Effector CD4-positive, alpha-beta T cell (primary cell): ENCODE data around the gene ARHGAP24.
"Not testable (repeated sequence)": the region's sequence is repeated elsewhere in the genome, so short reads cannot be mapped to it uniquely, and the experiment has no call there.

Experiments used
- DNase-seq: peaks from one replicate; pipeline ENCODE4 v3.0.0-alpha.2; 2020

ARHGAP24 gene

GRCh38 chr4:85970535-85970934 lies 495.6 kb downstream of the ARHGAP24 start:
- no peak for DNase-seq

DNA sequence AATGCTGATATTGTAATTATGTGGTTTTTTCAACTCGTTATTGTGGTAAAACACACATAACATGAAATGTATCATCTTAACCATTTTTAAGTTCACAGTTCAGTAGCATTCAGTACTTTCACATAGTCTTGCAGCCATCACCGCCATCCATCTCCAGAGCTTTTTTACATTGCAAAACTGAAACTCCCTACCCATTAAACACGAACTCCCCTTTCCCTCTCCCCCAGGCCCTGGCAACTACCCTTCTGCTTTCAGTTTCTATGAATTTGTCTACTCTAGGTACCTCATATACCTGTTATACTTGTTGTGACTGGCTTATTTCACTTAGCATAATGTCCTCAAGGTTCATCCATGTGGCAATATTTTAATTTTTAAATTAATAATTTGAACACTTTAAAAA lies 504.3 kb downstream of the ARHGAP24 start:
- no peak for DNase-seq

DNA sequence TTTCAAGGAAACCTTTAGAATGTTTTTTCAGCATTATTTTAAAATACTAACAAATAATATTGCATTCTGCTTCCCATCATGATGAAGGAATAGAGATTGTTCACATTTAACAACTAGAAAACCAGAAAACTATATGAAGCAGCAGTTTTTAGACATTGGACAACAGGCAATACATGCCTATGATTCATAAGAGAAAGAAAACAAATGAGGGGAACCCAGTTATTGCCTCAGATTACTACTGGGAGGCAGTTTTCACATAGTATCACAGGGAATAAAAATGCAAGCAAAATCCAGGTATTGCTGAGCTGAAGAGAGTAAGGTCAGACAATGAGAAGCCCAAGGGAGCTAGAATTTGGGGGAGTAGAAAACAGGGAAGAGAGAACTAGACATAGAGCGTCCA lies 511.3 kb downstream of the ARHGAP24 start:
- DNase-seq: no peak

GRCh38 chr4:85993641-85994040 lies 518.7 kb downstream of the ARHGAP24 start:
- no peak for DNase-seq

DNA sequence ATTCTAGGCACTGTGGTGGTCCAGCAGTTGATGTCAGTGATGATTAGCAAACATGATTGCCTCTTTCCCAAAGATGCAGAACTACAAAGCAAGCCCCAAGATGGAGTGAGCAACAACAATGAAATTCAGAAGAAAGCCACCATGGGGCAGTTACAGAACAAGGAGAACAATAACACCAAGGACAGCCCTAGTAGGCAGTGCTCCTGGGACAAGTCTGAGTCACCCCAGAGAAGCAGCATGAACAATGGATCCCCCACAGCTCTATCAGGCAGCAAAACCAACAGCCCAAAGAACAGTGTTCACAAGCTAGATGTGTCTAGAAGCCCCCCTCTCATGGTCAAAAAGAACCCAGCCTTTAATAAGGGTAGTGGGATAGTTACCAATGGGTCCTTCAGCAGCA lies 519.6 kb downstream of the ARHGAP24 start:
- no peak for DNase-seq

GRCh38 chr4:85995361-85995760 lies 520.4 kb downstream of the ARHGAP24 start:
- no peak for DNase-seq

DNA sequence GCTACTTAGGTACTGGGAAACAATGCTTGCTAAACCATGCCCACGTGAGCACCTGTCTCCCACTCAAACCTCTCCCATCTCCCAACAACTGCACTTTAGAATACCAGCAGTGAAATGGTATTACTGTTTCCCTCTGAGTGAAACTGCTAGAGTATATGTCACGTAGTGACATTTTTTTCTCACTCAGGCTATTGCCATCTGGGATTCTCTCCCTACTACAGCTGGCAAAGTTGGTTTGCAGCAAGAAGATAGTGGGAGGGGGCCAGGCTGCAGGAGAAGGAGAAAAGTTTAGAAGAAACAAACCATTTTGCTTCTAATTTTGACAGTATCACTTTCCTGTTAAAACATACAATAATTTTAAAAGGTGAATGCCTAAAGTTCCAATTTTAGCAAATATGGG lies 526.6 kb downstream of the ARHGAP24 start:
- DNase-seq: no peak

DNA sequence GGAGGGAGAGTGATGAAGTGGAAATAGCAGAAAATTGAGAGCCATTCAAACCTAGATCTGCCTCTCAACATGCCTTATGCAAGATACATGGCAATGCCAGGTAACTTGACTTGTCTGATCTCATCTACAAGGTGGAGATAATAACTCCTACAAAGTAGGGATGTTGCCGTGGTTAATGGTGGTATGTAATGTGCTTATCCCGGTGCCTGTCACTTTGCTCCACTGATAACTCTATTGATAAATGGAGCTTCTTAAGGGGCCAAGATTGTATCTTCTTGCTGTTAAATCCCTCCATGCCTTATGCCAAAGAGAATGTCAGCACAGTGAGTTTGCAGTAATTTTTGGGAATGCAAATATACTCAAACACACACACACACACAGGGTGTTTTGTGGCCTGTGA lies 529.1 kb downstream of the ARHGAP24 start:
- DNase-seq: no peak

- no peak for DNase-seq
These were observed 531.1 kb downstream of the ARHGAP24 start for GRCh38 chr4:86006057-86006456.

DNA sequence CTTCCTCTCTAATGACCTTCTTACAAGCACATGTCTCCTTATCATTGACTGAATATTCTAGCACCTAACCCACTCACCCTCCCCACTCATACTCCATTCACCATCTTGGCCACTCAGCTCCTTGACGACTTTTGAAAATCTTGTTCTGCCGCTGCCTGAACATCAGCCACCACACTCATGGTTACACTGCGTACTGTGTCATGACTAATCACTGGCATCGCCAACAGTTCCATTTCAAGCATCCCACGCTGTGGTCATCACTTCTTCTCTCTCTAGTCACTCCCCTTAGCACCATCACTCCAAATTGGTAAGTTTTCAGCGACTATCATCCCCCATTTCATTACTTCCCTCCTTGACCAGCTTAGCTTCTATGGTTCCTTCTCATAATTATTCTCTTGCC lies 532.1 kb downstream of the ARHGAP24 start:
- DNase-seq: no peak

DNA sequence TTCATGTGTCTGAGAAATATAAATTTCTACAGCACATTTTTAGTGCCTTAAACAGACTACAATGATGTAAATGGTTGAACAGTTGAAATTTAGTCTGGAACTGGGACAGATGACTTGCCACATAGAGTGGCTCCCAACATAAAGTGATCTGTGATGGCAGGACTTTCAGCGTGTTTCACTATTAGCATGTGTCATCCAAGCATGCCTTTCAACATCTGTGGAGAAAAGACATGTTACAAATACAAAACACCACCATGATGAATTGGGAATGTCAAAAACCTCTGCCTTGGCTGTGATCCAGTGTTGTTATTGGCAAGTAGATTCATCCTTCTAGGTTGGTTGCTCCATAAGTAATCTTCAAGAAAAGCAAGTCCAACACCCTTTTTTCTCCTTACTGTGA lies 536.2 kb downstream of the ARHGAP24 start:
- no peak for DNase-seq

GRCh38 chr4:86013621-86014020 lies 538.7 kb downstream of the ARHGAP24 start:
- DNase-seq: no peak

DNA sequence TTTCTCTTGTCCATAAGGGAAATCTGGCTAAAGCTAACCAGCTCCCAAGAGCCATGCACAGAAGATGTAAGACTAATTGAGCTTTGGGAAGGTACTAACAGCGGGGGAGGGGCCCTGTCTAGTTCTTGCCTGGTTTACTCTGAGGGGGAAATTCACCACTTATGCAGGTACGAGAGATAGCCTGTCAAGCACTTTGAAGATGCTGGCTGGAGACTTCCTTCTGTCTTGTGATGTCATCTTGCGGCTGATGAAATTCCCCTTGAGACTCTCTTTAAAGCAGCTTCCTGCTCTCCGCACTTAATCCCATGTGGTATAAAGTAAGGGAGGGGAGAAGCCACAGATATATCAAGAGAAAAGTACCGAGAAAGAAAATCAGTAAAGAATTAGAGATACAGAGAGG lies 539.6 kb downstream of the ARHGAP24 start:
- no peak for DNase-seq

DNA sequence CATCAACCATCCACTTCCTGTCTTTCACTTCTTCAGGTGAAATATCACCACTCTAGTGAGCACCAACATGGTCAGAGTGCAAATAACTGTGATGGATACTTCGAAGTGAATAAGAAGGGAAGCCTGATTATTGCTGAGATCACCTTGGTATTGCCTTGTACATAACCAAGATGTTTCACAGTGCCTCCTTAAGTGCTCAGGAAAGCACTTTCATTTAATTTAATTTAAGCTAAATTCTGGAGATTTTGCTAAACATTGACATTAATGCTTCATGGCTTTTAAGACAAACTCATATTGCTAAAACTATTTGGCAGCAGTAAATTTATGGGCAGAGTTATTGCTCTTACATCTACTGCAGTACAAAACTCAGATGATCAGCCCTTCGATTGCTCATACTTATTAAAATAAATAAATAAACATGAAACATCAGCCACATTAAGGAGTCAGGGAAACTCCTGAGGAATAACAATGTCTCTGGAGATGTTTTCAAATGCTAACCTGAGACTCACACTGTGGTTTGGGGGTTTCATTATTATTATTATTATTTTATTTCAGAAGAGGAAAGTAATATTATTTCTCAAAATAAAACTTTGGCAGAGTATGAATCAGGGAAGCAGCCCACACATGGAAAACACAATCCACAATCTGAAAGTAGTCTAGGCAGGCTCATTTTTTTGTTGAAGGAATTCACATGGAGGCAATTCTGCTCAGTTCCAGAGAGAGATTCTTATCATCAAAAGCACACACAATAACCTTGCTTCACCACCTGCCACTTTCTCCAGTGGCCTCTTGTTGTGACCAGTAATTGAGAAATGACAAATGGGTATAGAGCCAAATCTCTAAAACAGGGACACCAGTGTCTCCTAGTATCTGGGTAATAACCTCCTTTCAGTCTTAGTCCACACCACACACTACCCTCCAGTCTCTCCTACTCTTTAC lies 540.7 kb downstream of the ARHGAP24 start:
- DNase-seq: no peak

DNA sequence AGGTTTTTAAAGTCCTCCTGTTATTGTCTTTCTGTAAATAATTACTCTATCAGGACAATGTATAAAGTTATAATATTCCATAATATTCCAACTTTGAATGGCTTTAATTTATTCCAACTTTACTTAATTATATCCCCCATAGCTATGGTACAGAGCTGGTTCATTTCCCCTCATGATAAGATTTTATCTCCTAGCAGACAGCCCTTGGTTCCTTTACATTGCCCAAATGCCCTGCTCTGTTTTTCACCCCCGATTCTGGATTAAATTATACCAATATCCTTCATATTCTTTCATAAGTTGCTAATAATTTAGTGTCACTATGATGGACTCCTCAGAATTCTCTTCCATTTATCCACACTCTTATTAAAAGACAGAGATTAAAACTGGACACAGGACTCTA lies 544.4 kb downstream of the ARHGAP24 start:
- DNase-seq: no peak

- DNase-seq: no peak
These were observed 545.0 kb downstream of the ARHGAP24 start for GRCh38 chr4:86019906-86020305.

GRCh38 chr4:86021671-86022070 lies 546.7 kb downstream of the ARHGAP24 start:
- DNase-seq: not testable (repeated sequence)

DNA sequence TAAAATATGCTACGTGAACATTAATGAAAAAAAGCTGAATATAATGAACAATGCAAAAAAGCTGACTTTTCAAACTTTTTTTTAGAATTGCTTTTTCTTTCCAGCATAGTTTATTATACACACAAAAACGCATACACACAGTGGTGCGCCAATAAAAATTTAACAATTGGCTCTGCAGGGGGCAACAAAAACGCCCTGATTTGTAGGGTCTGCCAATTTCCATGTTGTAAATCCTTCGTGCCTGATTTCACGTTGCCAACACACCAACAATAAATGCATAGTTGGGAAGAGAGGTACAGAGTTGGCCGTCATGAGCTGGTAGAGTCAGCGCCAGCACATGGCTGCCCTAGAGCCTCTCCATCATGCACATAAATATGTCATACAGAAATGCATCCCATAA lies 551.8 kb downstream of the ARHGAP24 start:
- no peak for DNase-seq

GRCh38 chr4:86031927-86032326 lies 557.0 kb downstream of the ARHGAP24 start:
- no peak for DNase-seq

- no peak for DNase-seq
These were observed 557.6 kb downstream of the ARHGAP24 start for GRCh38 chr4:86032476-86033022.

GRCh38 chr4:86033171-86033570 lies 558.2 kb downstream of the ARHGAP24 start:
- no peak for DNase-seq

- no peak for DNase-seq
These were observed 559.7 kb downstream of the ARHGAP24 start for GRCh38 chr4:86034616-86035015.

GRCh38 chr4:86035688-86036087 lies 560.7 kb downstream of the ARHGAP24 start:
- DNase-seq: no peak

- DNase-seq: no peak
These were observed 561.8 kb downstream of the ARHGAP24 start for GRCh38 chr4:86036736-86037135.

- DNase-seq: no peak
These were observed 563.1 kb downstream of the ARHGAP24 start for GRCh38 chr4:86038037-86038436.
